ENCODE data around the gene SLC25A19.

The SLC25A19 gene

DNA sequence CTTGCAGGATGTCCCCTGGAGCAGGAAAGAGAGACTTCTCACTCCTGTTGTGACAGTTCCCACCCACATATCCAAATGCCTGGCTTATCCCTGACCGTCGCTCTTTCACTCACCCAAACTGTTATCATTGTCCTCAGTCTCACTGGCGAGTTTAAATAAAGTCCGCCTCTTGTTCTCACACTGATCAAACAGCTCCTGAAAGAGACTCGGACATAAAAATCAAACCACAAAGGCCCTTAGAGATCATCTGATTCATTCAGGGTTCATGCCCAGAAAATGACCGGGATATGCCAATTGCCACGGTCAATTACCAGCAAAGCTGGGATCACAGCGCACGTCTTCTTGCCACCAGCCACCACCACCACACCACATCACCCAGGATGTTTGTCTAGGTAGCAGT is 47.7 kb downstream of the SLC25A19 start:
- Histone ChIP-seq H3K27me3 (ENCODE audit: insufficient read depth, low read length) (no peaks in the 10 kb centered on the region), H3K9me2 (ENCODE audit: low read depth, low read length) (no peaks in the 10 kb centered on the region), H2AFZ (ENCODE audit: low read length) (no peak overlapping the region), H4K20me1 (ENCODE audit: insufficient read depth, low read length) (no peaks in the 10 kb centered on the region), H3F3A (ENCODE audit: insufficient read depth, low read length) (peaks cover 8% of the 10 kb centered on the region), H3K79me2 (ENCODE audit: insufficient read depth, low read length) (no peaks in the 10 kb centered on the region), H3K4me3 (ENCODE audit: low read depth, low read length, poor library complexity, severe bottlenecking) (no peak overlapping the region), H3K27ac (ENCODE audit: low read depth, low read length, poor library complexity, severe bottlenecking) (peak overlapping the region; percentile 94), H3K36me3 (ENCODE audit: insufficient read depth, low read length) (peaks cover 83% of the 10 kb centered on the region), H3K9me3 (ENCODE audit: low read length) (no peaks in the 10 kb centered on the region), H3K9ac (ENCODE audit: low read length) (no peak overlapping the region; the same call in 1 of the 2 replicates), H3K4me2 (ENCODE audit: low read length) (no peak overlapping the region), H3K4me1 (ENCODE audit: insufficient read depth, low read length, severe bottlenecking) (peaks cover 52% of the 10 kb centered on the region)
- TF ChIP-seq, protein P1, sequence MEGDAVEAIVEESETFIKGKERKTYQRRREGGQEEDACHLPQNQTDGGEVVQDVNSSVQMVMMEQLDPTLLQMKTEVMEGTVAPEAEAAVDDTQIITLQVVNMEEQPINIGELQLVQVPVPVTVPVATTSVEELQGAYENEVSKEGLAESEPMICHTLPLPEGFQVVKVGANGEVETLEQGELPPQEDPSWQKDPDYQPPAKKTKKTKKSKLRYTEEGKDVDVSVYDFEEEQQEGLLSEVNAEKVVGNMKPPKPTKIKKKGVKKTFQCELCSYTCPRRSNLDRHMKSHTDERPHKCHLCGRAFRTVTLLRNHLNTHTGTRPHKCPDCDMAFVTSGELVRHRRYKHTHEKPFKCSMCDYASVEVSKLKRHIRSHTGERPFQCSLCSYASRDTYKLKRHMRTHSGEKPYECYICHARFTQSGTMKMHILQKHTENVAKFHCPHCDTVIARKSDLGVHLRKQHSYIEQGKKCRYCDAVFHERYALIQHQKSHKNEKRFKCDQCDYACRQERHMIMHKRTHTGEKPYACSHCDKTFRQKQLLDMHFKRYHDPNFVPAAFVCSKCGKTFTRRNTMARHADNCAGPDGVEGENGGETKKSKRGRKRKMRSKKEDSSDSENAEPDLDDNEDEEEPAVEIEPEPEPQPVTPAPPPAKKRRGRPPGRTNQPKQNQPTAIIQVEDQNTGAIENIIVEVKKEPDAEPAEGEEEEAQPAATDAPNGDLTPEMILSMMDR (IDR thresholded peaks at IDR 0.05; ENCODE audit: low read length), result no peak
- TF ChIP-seq EZH2 (IDR thresholded peaks at IDR 0.05; ENCODE audit: borderline replicate concordance, low read length), result no peak

DNA sequence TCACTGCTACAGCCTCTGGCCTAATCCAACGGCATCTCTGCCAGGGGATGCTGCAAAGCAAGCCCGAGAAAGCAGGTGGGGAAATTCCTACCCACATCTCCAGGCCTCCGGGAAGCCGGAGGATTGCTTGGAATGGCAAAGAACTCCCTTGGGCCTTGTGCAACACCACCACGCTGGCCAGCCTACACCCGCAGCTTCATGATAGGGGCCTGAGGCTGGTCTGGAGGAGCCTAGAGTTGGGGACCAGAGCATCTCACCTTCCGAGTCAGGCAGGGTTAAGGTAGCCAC is 48.1 kb downstream of the SLC25A19 start:
- Histone ChIP-seq H3K9me3 (ENCODE audit: low read length) (no peaks in the 10 kb centered on the region), H3F3A (ENCODE audit: insufficient read depth, low read length) (peaks cover 11% of the 10 kb centered on the region), H3K27ac (ENCODE audit: low read depth, low read length, poor library complexity, severe bottlenecking) (peak overlapping the region; percentile 94), H4K20me1 (ENCODE audit: insufficient read depth, low read length) (no peaks in the 10 kb centered on the region), H3K79me2 (ENCODE audit: insufficient read depth, low read length) (no peaks in the 10 kb centered on the region), H3K4me3 (ENCODE audit: low read depth, low read length, poor library complexity, severe bottlenecking) (no peak overlapping the region), H2AFZ (ENCODE audit: low read length) (no peak overlapping the region), H3K27me3 (ENCODE audit: insufficient read depth, low read length) (no peaks in the 10 kb centered on the region), H3K4me1 (ENCODE audit: insufficient read depth, low read length, severe bottlenecking) (peaks cover 48% of the 10 kb centered on the region), H3K9ac (ENCODE audit: low read length) (no peak overlapping the region; the same call in 1 of the 2 replicates), H3K9me2 (ENCODE audit: low read depth, low read length) (no peaks in the 10 kb centered on the region), H3K36me3 (ENCODE audit: insufficient read depth, low read length) (peaks cover 83% of the 10 kb centered on the region), H3K4me2 (ENCODE audit: low read length) (no peak overlapping the region)
- TF ChIP-seq, protein P1 (IDR thresholded peaks at IDR 0.05; ENCODE audit: low read length), result no peak
- no peak for TF ChIP-seq EZH2 (IDR thresholded peaks at IDR 0.05; ENCODE audit: borderline replicate concordance, low read length)

DNA sequence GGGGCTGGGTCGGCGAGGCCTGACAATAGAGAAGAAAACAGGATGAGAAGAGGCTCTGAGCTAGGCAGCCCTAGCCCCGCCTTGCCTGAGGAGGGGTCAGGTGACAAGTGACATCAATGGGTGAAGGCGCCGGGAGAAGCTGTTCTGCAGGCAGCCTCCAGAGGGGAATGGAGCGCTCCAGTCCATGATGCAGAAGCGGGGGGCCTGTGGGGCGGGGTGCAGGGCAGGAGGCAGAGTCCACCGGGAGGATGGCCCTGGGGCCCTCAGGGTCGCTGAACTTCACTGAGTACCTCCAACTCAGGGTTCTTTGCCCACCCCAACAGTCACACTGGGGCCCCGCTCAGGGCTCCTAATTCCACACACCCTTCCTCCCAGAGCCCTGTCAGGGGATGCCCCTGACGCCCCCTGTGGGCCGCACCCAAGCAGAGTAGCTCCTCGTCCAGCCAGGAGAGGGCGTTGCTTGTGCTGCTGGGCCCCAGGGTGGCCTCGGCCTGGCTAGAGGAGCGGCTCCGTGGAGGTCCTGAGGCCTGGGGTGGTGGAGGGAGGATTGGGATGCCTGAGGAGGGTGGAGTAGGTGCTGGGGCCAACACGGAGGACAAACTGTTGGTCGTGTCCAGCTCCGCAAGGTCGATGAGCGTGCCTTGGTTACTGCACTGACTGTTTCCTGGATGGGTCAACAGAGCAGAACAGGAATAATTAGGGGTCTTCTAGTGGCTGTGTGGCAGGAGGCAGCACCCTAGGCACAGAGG is 48.7 kb downstream of the SLC25A19 start:
- Histone ChIP-seq H3K9ac (ENCODE audit: low read length) (no peak overlapping the region; the same call in 1 of the 2 replicates), H3K36me3 (ENCODE audit: insufficient read depth, low read length) (peaks cover 83% of the 10 kb centered on the region), H3K4me2 (ENCODE audit: low read length) (no peak overlapping the region)

More for the DNA sequence above, 48.7 kb downstream of the SLC25A19 start:
- no peak overlapping the region for H3K4me3 ChIP-seq (ENCODE audit: low read depth, low read length, poor library complexity, severe bottlenecking)
- H3K9me3 ChIP-seq (ENCODE audit: low read length), result no peaks in the 10 kb centered on the region
- H3K4me1 ChIP-seq (ENCODE audit: insufficient read depth, low read length, severe bottlenecking), result peaks cover 43% of the 10 kb centered on the region
- no peaks in the 10 kb centered on the region for H3K27me3 ChIP-seq (ENCODE audit: insufficient read depth, low read length)
- H3K79me2 ChIP-seq (ENCODE audit: insufficient read depth, low read length), result no peaks in the 10 kb centered on the region
- H3K9me2 ChIP-seq (ENCODE audit: low read depth, low read length), result no peaks in the 10 kb centered on the region
- H4K20me1 ChIP-seq (ENCODE audit: insufficient read depth, low read length), result no peaks in the 10 kb centered on the region
- H3F3A ChIP-seq (ENCODE audit: insufficient read depth, low read length), result peaks cover 11% of the 10 kb centered on the region
- TF ChIP-seq, protein P1 (IDR thresholded peaks at IDR 0.05; ENCODE audit: low read length), result peak; percentile 100
- TF ChIP-seq EZH2 (IDR thresholded peaks at IDR 0.05; ENCODE audit: borderline replicate concordance, low read length), result no peak
- peak overlapping the region; percentile 94 for H3K27ac ChIP-seq (ENCODE audit: low read depth, low read length, poor library complexity, severe bottlenecking)
- no peak overlapping the region for H2AFZ ChIP-seq (ENCODE audit: low read length)

All from OCI-LY1 (cell line).